NB4 (cell line): Measurements from ENCODE around the gene DNAJC30.
A peak's percentile ranks its signal among the peaks of the same experiment; 100 is the strongest.

Experiments
- DNase-seq: peaks from one replicate; pipeline ENCODE4 v3.0.0; 2010; ENCODE audit warnings: low read depth
- H3K4me3 ChIP-seq: one replicate; pipeline ENCODE4 v1.5.1; 2011; ENCODE audit warnings: mild to moderate bottlenecking, low read depth, low read length, moderate library complexity
- CTCF ChIP-seq: IDR thresholded peaks from one replicate; pipeline ENCODE4 v1.5.1; 2012; ENCODE audit warnings: low read depth, low read length
- MAX ChIP-seq: IDR thresholded peaks from 2 replicates; pipeline ENCODE4 v1.6.1; 2011; ENCODE audit warnings: low read depth, low read length
- MYC ChIP-seq: IDR thresholded peaks from 2 replicates; pipeline ENCODE4 v1.6.1; 2011; ENCODE audit warnings: low read depth, low read length
- POLR2A ChIP-seq: IDR thresholded peaks from 2 replicates; pipeline ENCODE4 v1.6.1; 2011; ENCODE audit warnings: mild to moderate bottlenecking; ENCODE audit not compliant: insufficient read length; ENCODE audit errors: extremely low read depth

DNAJC30 gene

GRCh38 chr7:73701357-73701995, 18.2 kb upstream of the DNAJC30 start:
- TF ChIP-seq POLR2A = no peak
- TF ChIP-seq CTCF = peak; percentile 76
- DNase-seq = peak; percentile 65
- no peak overlapping the region for H3K4me3 ChIP-seq

GRCh38 chr7:73700581-73701134, 17.4 kb upstream of the DNAJC30 start:
- H3K4me3 ChIP-seq = no peak overlapping the region
- no peak for DNase-seq
- TF ChIP-seq MAX = no peak
- TF ChIP-seq POLR2A = no peak
- TF ChIP-seq CTCF = no peak

- TF ChIP-seq MYC (no peak), MAX (no peak), CTCF (no peak), POLR2A (no peak)
- no peak for DNase-seq
- H3K4me3 ChIP-seq = no peak overlapping the region
Measured at GRCh38 chr7:73700069-73700423, 16.8 kb upstream of the DNAJC30 start.

- TF ChIP-seq MAX = no peak
- no peak overlapping the region for H3K4me3 ChIP-seq
- DNase-seq = no peak
Measured at GRCh38 chr7:73699370-73700068, 16.3 kb upstream of the DNAJC30 start.

GRCh38 chr7:73698410-73698809, 15.2 kb upstream of the DNAJC30 start:
- no peak overlapping the region for H3K4me3 ChIP-seq
- TF ChIP-seq MYC = no peak
- DNase-seq = no peak

- TF ChIP-seq POLR2A (no peak), CTCF (no peak), MAX (no peak), MYC (no peak)
- DNase-seq = no peak
- H3K4me3 ChIP-seq = no peak overlapping the region
Measured at GRCh38 chr7:73696372-73696771, 13.1 kb upstream of the DNAJC30 start.

- no peak overlapping the region for H3K4me3 ChIP-seq
- TF ChIP-seq CTCF = no peak
- no peak for TF ChIP-seq MYC
- no peak for TF ChIP-seq POLR2A
- TF ChIP-seq MAX = no peak
- DNase-seq = no peak
Measured at GRCh38 chr7:73690646-73691045, 7.4 kb upstream of the DNAJC30 start.
